GM23248 (cell line): Measurements from ENCODE around the gene IFIT1. TPM values are rescaled to one million over a fixed set of nuclear protein-coding genes. Genes with fewer than 3 reads are reported as not detected.
"Not testable (repeated sequence)": the region's sequence is repeated elsewhere in the genome, so short reads cannot be mapped to it uniquely, and the experiment has no call there.

Source experiments
- DNase-seq: peaks from one replicate; pipeline ENCODE4 v3.0.0-alpha.2; 2015
- H2AFZ ChIP-seq: fragments of 200-600 bp; sonication (generic); 2 replicates; pipeline ENCODE4 v1.6.1; 2016; ENCODE audit warnings: antibody characterized with exemption
- H3F3A ChIP-seq: fragments of 200-600 bp; sonication (generic); 2 replicates; pipeline ENCODE4 v1.6.1; 2016; ENCODE audit warnings: mild to moderate bottlenecking, antibody characterized with exemption, mixed run types; ENCODE audit not compliant: insufficient read depth
- H3K27ac ChIP-seq: fragments of 200-600 bp; sonication (generic); 2 replicates; pipeline ENCODE4 v1.5.1; 2016; ENCODE audit warnings: mild to moderate bottlenecking
- H3K27me3 ChIP-seq: fragments of 200-600 bp; sonication (generic); replicated peaks from 2 replicates; pipeline ENCODE4 v1.6.1; 2016; ENCODE audit warnings: mild to moderate bottlenecking; ENCODE audit not compliant: insufficient read depth
- H3K36me3 ChIP-seq: fragments of 200-600 bp; sonication (generic); 2 replicates; pipeline ENCODE4 v1.6.1; 2016; ENCODE audit warnings: low read depth, mild to moderate bottlenecking
- H3K4me1 ChIP-seq: fragments of 200-600 bp; sonication (generic); 2 replicates; pipeline ENCODE4 v1.6.1; 2016; ENCODE audit warnings: mild to moderate bottlenecking; ENCODE audit not compliant: insufficient read depth
- H3K4me2 ChIP-seq: fragments of 200-600 bp; sonication (generic); one replicate; pipeline ENCODE4 v1.6.1; 2016; ENCODE audit warnings: mild to moderate bottlenecking; ENCODE audit not compliant: unreplicated experiment
- H3K4me3 ChIP-seq: fragments of 200-600 bp; sonication (generic); 2 replicates; pipeline ENCODE4 v1.5.1; 2016; ENCODE audit warnings: mild to moderate bottlenecking
- H3K79me2 ChIP-seq: fragments of 200-600 bp; sonication (generic); 2 replicates; pipeline ENCODE4 v1.6.1; 2016; ENCODE audit warnings: mild to moderate bottlenecking; ENCODE audit not compliant: insufficient read depth
- H3K9ac ChIP-seq: fragments of 200-600 bp; sonication (generic); 2 replicates; pipeline ENCODE4 v1.6.1; 2016; ENCODE audit warnings: mild to moderate bottlenecking
- H3K9me2 ChIP-seq: fragments of 200-600 bp; sonication (generic); 2 replicates; pipeline ENCODE4 v1.6.1; 2016; ENCODE audit warnings: mixed run types, mild to moderate bottlenecking, moderate library complexity; ENCODE audit not compliant: insufficient read depth
- H3K9me3 ChIP-seq: fragments of 200-600 bp; sonication (generic); one replicate; pipeline ENCODE4 v1.6.1; 2017; ENCODE audit warnings: low read depth
- H4K20me1 ChIP-seq: fragments of 200-600 bp; sonication (generic); 2 replicates; pipeline ENCODE4 v1.6.0; 2016; ENCODE audit not compliant: insufficient read depth
- EZH2 ChIP-seq: fragments of 200-600 bp; sonication (generic); IDR thresholded peaks from 2 replicates; pipeline ENCODE4 v1.6.1; 2018; ENCODE audit warnings: antibody characterized with exemption, mild to moderate bottlenecking; ENCODE audit not compliant: insufficient read depth, poor library complexity, severe bottlenecking
- EZH2phosphoT487 ChIP-seq: fragments of 200-600 bp; sonication (generic); IDR thresholded peaks from 2 replicates; pipeline ENCODE4 v1.6.1; 2018; ENCODE audit warnings: antibody characterized with exemption, moderate library complexity, mild to moderate bottlenecking, low read depth; ENCODE audit not compliant: insufficient read depth
- WGBS, 2 experiments: methylation state at CpG; one replicate each; pipeline ENCODE4 v1.1.6; 2015 to 2017; ENCODE audit warnings: low lambda C conversion rate in 2 of 2, low coverage in 1 of 2; ENCODE audit errors: missing lambda C conversion rate in 2 of 2; 5-methylcytosine and 5-hydroxymethylcytosine counted together
- in situ Hi-C: fragments of 300-500 bp; cut with MboI; formaldehyde crosslinking; loops from 2 replicates; pipeline ENCODE4 v1.15.0; 2020
- polyA plus RNA-seq: library from polyadenylated mRNA; unstranded; fragments of >200 nt; fragmentation: Nextera tagmentation; extraction: Ambion mirVana; gene quantifications from 2 replicates; pipeline ENCODE4 v1.2.1, GENCODE V29; 2016
- total RNA-seq: library from RNA; depleted of rRNA; stranded (reverse); fragments of >200 nt; shearing (Covaris generic); gene quantifications from 2 replicates; pipeline ENCODE4 v1.2.3, GENCODE V29; 2014

IFIT1 gene
- total and polyA plus RNA-seq, 2 experiments from 2014 or later = 15.7 to 18.6 TPM

- peak; percentile 38 for DNase-seq
- Histone ChIP-seq H3F3A (peaks cover 7% of the 10 kb centered on the region; the same call in 1 of the 2 replicates), H3K9me3 (no peaks in the 10 kb centered on the region), H3K36me3 (no peaks in the 10 kb centered on the region), H4K20me1 (no peaks in the 10 kb centered on the region), H3K9me2 (no peaks in the 10 kb centered on the region), H3K27ac (no peak overlapping the region), H3K79me2 (no peaks in the 10 kb centered on the region), H3K4me2 (no peak overlapping the region), H3K4me3 (no peak overlapping the region), H2AFZ (no peak overlapping the region), H3K27me3 (no peaks in the 10 kb centered on the region), H3K9ac (no peak overlapping the region), H3K4me1 (peaks cover 26% of the 10 kb centered on the region)
- no peak for TF ChIP-seq EZH2phosphoT487
- TF ChIP-seq EZH2 = no peak
- in situ Hi-C loops = loop anchor here (5.0 kb wide), 1 partner anchor 120 kb away; no protein-coding TSS in a partner anchor
- WGBS, 2 experiments = 77 to 79% methylated on average over 3 of the region's 3 CpGs
These were observed 39.6 kb downstream of the IFIT1 start for GRCh38 chr10:89431977-89432376.

- no peaks in the 10 kb centered on the region for H3F3A ChIP-seq
- no peaks in the 10 kb centered on the region for H3K36me3 ChIP-seq
- DNase-seq = no peak
- no peak overlapping the region for H3K9ac ChIP-seq
- H3K27me3 ChIP-seq = no peaks in the 10 kb centered on the region
- H2AFZ ChIP-seq = no peak overlapping the region
- H3K9me3 ChIP-seq = no peaks in the 10 kb centered on the region
- H3K9me2 ChIP-seq = no peaks in the 10 kb centered on the region
- H3K4me3 ChIP-seq = no peak overlapping the region
- H3K4me1 ChIP-seq = no peaks in the 10 kb centered on the region
- TF ChIP-seq EZH2phosphoT487 (no peak), EZH2 (no peak)
- in situ Hi-C loops = no loop called here
- no peaks in the 10 kb centered on the region for H4K20me1 ChIP-seq
- no peaks in the 10 kb centered on the region for H3K79me2 ChIP-seq
- no peak overlapping the region for H3K4me2 ChIP-seq
- WGBS, 2 experiments = 86 to 87% methylated on average over 4 of the region's 4 CpGs
- no peak overlapping the region for H3K27ac ChIP-seq
These were observed 46.1 kb downstream of the IFIT1 start for GRCh38 chr10:89438525-89438924.

- no peak for DNase-seq
- Histone ChIP-seq H3F3A (no peaks in the 10 kb centered on the region), H2AFZ (no peak overlapping the region), H3K79me2 (no peaks in the 10 kb centered on the region), H3K4me2 (no peak overlapping the region), H3K9me3 (no peaks in the 10 kb centered on the region), H3K9me2 (no peaks in the 10 kb centered on the region), H3K9ac (no peak overlapping the region), H3K27ac (no peak overlapping the region), H3K27me3 (no peaks in the 10 kb centered on the region), H4K20me1 (no peaks in the 10 kb centered on the region), H3K4me3 (no peak overlapping the region), H3K36me3 (no peaks in the 10 kb centered on the region), H3K4me1 (no peaks in the 10 kb centered on the region)
- in situ Hi-C loops = no loop called here
- TF ChIP-seq EZH2 (no peak), EZH2phosphoT487 (no peak)
- 62 to 74% methylated on average over 4 of the region's 4 CpGs for WGBS, 2 experiments
These were observed 48.0 kb downstream of the IFIT1 start for GRCh38 chr10:89440226-89441009.

- Histone ChIP-seq H3F3A (no peaks in the 10 kb centered on the region), H3K4me1 (no peaks in the 10 kb centered on the region), H3K9me2 (no peaks in the 10 kb centered on the region), H4K20me1 (no peaks in the 10 kb centered on the region), H3K4me3 (no peak overlapping the region), H3K9me3 (no peaks in the 10 kb centered on the region), H3K27ac (no peak overlapping the region), H3K27me3 (no peaks in the 10 kb centered on the region), H3K4me2 (no peak overlapping the region), H3K9ac (no peak overlapping the region), H3K36me3 (no peaks in the 10 kb centered on the region), H2AFZ (no peak overlapping the region), H3K79me2 (no peaks in the 10 kb centered on the region)
- in situ Hi-C loops = no loop called here
- DNase-seq = no peak
- TF ChIP-seq EZH2 = no peak
- no peak for TF ChIP-seq EZH2phosphoT487
- 55 to 68% methylated on average over 1 of the region's 1 CpG for WGBS, 2 experiments
These were observed 49.9 kb downstream of the IFIT1 start for GRCh38 chr10:89442289-89442688.

- DNase-seq, H3K36me3 ChIP-seq, in situ Hi-C loops, H3K4me2 ChIP-seq, H3F3A ChIP-seq, H3K4me3 ChIP-seq, H3K9ac ChIP-seq, H3K9me2 ChIP-seq, H2AFZ ChIP-seq, H3K79me2 ChIP-seq, H3K27me3 ChIP-seq, H3K4me1 ChIP-seq, H3K27ac ChIP-seq, H4K20me1 ChIP-seq, H3K9me3 ChIP-seq: not testable (repeated sequence)
- 85 to 87% methylated on average over 7 of the region's 7 CpGs for WGBS, 2 experiments
These were observed 52.4 kb downstream of the IFIT1 start for GRCh38 chr10:89444819-89445218.
